DOHH2 (cell line): Measurements from ENCODE around the gene STON2.

ENCODE experiments used
- H3F3A ChIP-seq: fragments of 200-600 bp; sonication (generic), shearing (Covaris generic); 2 replicates; pipeline ENCODE4 v1.6.0; 2016; ENCODE audit warnings: antibody characterized with exemption, mild to moderate bottlenecking; ENCODE audit not compliant: control insufficient read depth, insufficient read depth
- H3K27ac ChIP-seq: fragments of 200-600 bp; sonication (generic); 2 replicates; pipeline ENCODE4 v1.5.1; 2014; ENCODE audit warnings: low read depth, mild to moderate bottlenecking, low read length, moderate library complexity
- H3K27me3 ChIP-seq: fragments of 200-600 bp; sonication (generic); 2 replicates; pipeline ENCODE4 v1.6.1; 2014; ENCODE audit warnings: mild to moderate bottlenecking, low read length, mixed read lengths; ENCODE audit not compliant: control insufficient read depth
- H3K36me3 ChIP-seq: fragments of 200-600 bp; sonication (generic); 2 replicates; pipeline ENCODE4 v1.6.1; 2014; ENCODE audit warnings: mild to moderate bottlenecking, low read length, moderate library complexity, mixed read lengths; ENCODE audit not compliant: control insufficient read depth
- H3K4me1 ChIP-seq: fragments of 200-600 bp; sonication (generic); 2 replicates; pipeline ENCODE4 v1.6.1; 2014; ENCODE audit warnings: mild to moderate bottlenecking, low read length, mixed read lengths; ENCODE audit not compliant: control insufficient read depth
- H3K4me2 ChIP-seq: fragments of 200-600 bp; sonication (generic); 2 replicates; pipeline ENCODE4 v1.6.0; 2014; ENCODE audit warnings: mild to moderate bottlenecking, low read length, moderate library complexity
- H3K4me3 ChIP-seq: fragments of 200-600 bp; sonication (generic); 2 replicates; pipeline ENCODE4 v1.5.1; 2014; ENCODE audit warnings: mild to moderate bottlenecking, low read length, mixed read lengths
- H3K79me2 ChIP-seq: fragments of 200-600 bp; sonication (generic); 2 replicates; pipeline ENCODE4 v1.6.1; 2014; ENCODE audit warnings: mild to moderate bottlenecking, low read length, mixed read lengths; ENCODE audit not compliant: control insufficient read depth
- H3K9me2 ChIP-seq: fragments of 200-600 bp; sonication (generic); replicated peaks from 2 replicates; pipeline ENCODE4 v1.6.1; 2014; ENCODE audit warnings: mild to moderate bottlenecking, low read length, mixed read lengths; ENCODE audit not compliant: control insufficient read depth
- H3K9me3 ChIP-seq: fragments of 200-600 bp; sonication (generic); 2 replicates; pipeline ENCODE4 v1.6.1; 2014; ENCODE audit warnings: antibody characterized with exemption, low read length, mixed read lengths; ENCODE audit not compliant: control insufficient read depth, insufficient read depth
- H4K20me1 ChIP-seq: fragments of 200-600 bp; sonication (generic); 2 replicates; pipeline ENCODE4 v1.6.0; 2014; ENCODE audit warnings: low read depth, mild to moderate bottlenecking, antibody characterized with exemption, low read length, moderate library complexity; ENCODE audit not compliant: control insufficient read depth, insufficient read depth
- EZH2phosphoT487 ChIP-seq: fragments of 200-600 bp; sonication (generic); IDR thresholded peaks from 2 replicates; pipeline ENCODE4 v1.6.1; 2017; ENCODE audit warnings: borderline replicate concordance, mild to moderate bottlenecking, antibody characterized with exemption, low read length, moderate library complexity, mixed read lengths
- TF ChIP-seq, protein P1 (sequence below): fragments of 200-600 bp; sonication (generic); IDR thresholded peaks from one replicate; pipeline ENCODE4 v1.5.1; 2014; ENCODE audit warnings: antibody characterized with exemption, mild to moderate bottlenecking, low read depth, low read length; ENCODE audit not compliant: poor library complexity, severe bottlenecking

STON2 gene

DNA sequence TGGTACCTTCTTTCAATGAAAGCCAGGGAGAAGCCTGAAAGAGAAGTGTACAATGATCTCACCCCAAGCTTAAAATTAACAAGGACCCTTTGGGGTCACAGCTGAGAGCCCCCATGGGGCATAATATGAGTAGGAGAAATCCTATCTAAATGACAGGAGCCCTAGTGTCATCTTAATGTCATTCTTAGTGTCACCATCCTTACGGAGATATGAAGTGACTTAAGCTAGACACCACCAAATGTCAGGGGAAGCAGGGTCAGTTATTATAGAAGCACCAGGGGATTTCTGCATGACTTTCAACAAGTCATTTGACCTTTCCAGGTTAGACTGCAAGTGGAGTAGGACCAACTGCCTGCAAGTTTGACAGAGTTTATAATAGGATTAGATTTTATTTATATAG lies 28.9 kb upstream of the STON2 start:
- Histone ChIP-seq H3K36me3 (no peaks in the 10 kb centered on the region), H3K4me2 (no peak overlapping the region), H3K9me3 (no peaks in the 10 kb centered on the region), H3K4me1 (no peaks in the 10 kb centered on the region), H3K9me2 (no peaks in the 10 kb centered on the region), H3K27ac (no peak overlapping the region), H3K27me3 (peaks cover 7% of the 10 kb centered on the region; the same call in 1 of the 2 replicates), H3K4me3 (no peak overlapping the region), H4K20me1 (no peaks in the 10 kb centered on the region), H3K79me2 (no peaks in the 10 kb centered on the region), H3F3A (no peaks in the 10 kb centered on the region)
- TF ChIP-seq, protein P1, sequence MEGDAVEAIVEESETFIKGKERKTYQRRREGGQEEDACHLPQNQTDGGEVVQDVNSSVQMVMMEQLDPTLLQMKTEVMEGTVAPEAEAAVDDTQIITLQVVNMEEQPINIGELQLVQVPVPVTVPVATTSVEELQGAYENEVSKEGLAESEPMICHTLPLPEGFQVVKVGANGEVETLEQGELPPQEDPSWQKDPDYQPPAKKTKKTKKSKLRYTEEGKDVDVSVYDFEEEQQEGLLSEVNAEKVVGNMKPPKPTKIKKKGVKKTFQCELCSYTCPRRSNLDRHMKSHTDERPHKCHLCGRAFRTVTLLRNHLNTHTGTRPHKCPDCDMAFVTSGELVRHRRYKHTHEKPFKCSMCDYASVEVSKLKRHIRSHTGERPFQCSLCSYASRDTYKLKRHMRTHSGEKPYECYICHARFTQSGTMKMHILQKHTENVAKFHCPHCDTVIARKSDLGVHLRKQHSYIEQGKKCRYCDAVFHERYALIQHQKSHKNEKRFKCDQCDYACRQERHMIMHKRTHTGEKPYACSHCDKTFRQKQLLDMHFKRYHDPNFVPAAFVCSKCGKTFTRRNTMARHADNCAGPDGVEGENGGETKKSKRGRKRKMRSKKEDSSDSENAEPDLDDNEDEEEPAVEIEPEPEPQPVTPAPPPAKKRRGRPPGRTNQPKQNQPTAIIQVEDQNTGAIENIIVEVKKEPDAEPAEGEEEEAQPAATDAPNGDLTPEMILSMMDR: no peak
- no peak for TF ChIP-seq EZH2phosphoT487

DNA sequence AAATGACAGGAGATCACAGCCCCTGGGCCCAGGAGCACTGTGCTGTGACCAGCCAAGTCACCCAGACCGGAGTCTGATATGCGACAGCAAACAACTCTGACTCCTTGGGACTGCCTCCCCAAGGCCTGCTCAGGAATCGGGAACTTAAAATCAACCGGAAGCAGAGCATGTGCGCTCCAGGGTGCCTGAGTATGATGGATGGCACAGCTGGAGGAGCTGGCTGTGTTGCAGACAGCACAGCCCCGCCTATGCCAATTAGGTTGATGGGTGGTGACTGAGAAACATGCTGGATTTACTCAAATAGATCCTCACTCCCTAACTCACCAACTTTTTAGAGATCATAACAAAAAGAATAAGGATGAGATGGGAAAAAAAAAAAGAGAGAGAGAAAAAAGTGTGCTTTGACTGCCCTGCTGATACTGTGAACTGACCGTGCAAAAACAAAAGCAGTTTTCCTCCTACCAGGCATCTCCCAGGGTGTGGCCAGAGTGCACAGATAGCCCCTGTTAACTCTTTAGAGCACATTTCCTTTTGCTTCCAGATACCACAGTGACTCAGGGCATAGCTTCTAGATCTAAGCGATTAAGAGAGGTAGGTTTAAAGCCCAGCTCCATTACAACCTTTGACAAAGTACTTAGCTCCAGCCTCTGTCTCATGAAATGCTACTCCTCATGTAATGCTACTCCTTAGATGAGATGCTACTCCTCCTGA lies 27.4 kb upstream of the STON2 start:
- H3K9me3 ChIP-seq: no peaks in the 10 kb centered on the region
- H3K4me1 ChIP-seq: no peaks in the 10 kb centered on the region
- no peaks in the 10 kb centered on the region for H3K79me2 ChIP-seq
- H3K4me2 ChIP-seq: no peak overlapping the region
- H3K36me3 ChIP-seq: no peaks in the 10 kb centered on the region
- H4K20me1 ChIP-seq: no peaks in the 10 kb centered on the region
- no peaks in the 10 kb centered on the region for H3K9me2 ChIP-seq
- no peak overlapping the region for H3K27ac ChIP-seq
- H3K27me3 ChIP-seq: no peaks in the 10 kb centered on the region
- no peak overlapping the region for H3K4me3 ChIP-seq
- H3F3A ChIP-seq: no peaks in the 10 kb centered on the region
- TF ChIP-seq, protein P1: no peak
- no peak for TF ChIP-seq EZH2phosphoT487

DNA sequence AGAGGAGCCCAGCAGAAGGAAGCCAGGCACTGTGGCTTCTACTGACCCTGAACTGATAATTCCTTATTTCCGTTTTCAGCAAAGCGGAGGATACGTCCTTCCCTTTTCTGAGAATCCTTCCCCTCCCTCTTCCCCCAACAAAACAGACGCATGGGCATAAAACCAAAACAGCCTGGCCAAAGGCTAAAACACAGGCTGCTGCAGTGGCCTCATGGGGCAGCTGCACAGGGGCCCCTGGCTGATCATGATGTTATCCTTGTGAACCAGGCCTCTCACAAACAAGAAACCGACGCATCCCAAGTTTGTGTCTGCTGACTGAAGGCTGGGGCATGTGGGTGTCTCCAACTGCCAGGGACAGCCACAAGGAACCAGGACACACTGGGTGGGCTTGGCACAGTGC lies 23.4 kb upstream of the STON2 start:
- H3K9me2 ChIP-seq: no peaks in the 10 kb centered on the region
- no peak overlapping the region for H3K4me2 ChIP-seq
- H3K27ac ChIP-seq: no peak overlapping the region
- no peak overlapping the region for H3K4me3 ChIP-seq
- no peaks in the 10 kb centered on the region for H4K20me1 ChIP-seq
- H3K27me3 ChIP-seq: no peaks in the 10 kb centered on the region
- H3K36me3 ChIP-seq: no peaks in the 10 kb centered on the region
- no peaks in the 10 kb centered on the region for H3K4me1 ChIP-seq
- TF ChIP-seq, protein P1: no peak
- no peak for TF ChIP-seq EZH2phosphoT487
- H3F3A ChIP-seq: no peaks in the 10 kb centered on the region
- no peaks in the 10 kb centered on the region for H3K9me3 ChIP-seq
- H3K79me2 ChIP-seq: no peaks in the 10 kb centered on the region
